GM12878 (cell line): Measurements from ENCODE around the gene IFNAR2. TPM values are rescaled to one million over a fixed set of nuclear protein-coding genes. Genes with fewer than 3 reads are reported as not detected.

Experiments
- ATAC-seq: fragments of 200-7000 bp; cut with Tn5 transposase; 3 replicates; pipeline ENCODE4 v1.9.1; 2020; ENCODE audit warnings: mild to moderate bottlenecking, moderate library complexity
- BruUV-seq: library from RNA; stranded (reverse); fragments of 400-500 nt; replicated peaks from 2 replicates; lab custom pipeline; 2021; lab: Mats Ljungman, UMichigan
- CTCF ChIA-PET: fragments of 300-600 bp; sonication (Branson Sonifier 250); formaldehyde crosslinking; extraction: SDS; loops from one replicate; lab custom pipeline; 2021; ENCODE audit warnings: inconsistent platforms; lab: Yijun Ruan, JAX
- POLR2A ChIA-PET: fragments of 350-600 bp; formaldehyde crosslinking; extraction: SDS; loops from one replicate; lab custom pipeline; 2021; ENCODE audit warnings: inconsistent platforms; lab: Charles Lee
- RAD21 ChIA-PET: fragments of 300-600 bp; sonication (Branson Sonifier 250); formaldehyde crosslinking; loops from one replicate; lab custom pipeline; 2023; ENCODE audit warnings: antibody characterized with exemption; ENCODE audit not compliant: unreplicated experiment; lab: Charles Lee
- SMC1A ChIA-PET: fragments of 300-600 bp; sonication (Branson Sonifier 250); formaldehyde crosslinking; loops from one replicate; lab custom pipeline; 2023; ENCODE audit not compliant: unreplicated experiment, uncharacterized antibody; lab: Charles Lee
- DNase-seq: peaks from one replicate; pipeline ENCODE4 v3.0.0-alpha.2; 2011; ENCODE audit warnings: low read depth, low spot score
- FAIRE-seq: peaks from 3 replicates; lab custom pipeline; 2011; peaks lifted over from hg19 to GRCh38; lab: Jason Lieb, UNC
- H2AFZ ChIP-seq: 2 replicates; pipeline ENCODE4 v1.6.0; 2011; ENCODE audit warnings: low read depth, low read length, control low read depth; ENCODE audit not compliant: control insufficient read depth
- H3K27ac ChIP-seq: 2 replicates; pipeline ENCODE4 v1.5.1; 2011; ENCODE audit warnings: control low read depth; ENCODE audit not compliant: control insufficient read depth, insufficient read depth
- H3K27me3 ChIP-seq, 2 experiments: replicated peaks in 1 of 2; 2 replicates each; pipeline versions ENCODE4 v1.6.0 to v1.6.1; 2011; ENCODE audit warnings: low read length in 1 of 2; ENCODE audit not compliant: control insufficient read depth in 2 of 2, insufficient read depth in 2 of 2
- H3K36me3 ChIP-seq, 2 experiments: 2 replicates each; pipeline ENCODE4 v1.5.1; 2011; ENCODE audit warnings: low read length in 1 of 2; ENCODE audit not compliant: control insufficient read depth in 2 of 2, insufficient read depth in 2 of 2
- H3K4me1 ChIP-seq: 2 replicates; pipeline ENCODE4 v1.6.1; 2011; ENCODE audit warnings: mild to moderate bottlenecking, low read length, moderate library complexity, mixed read lengths; ENCODE audit not compliant: control insufficient read depth, insufficient read depth
- H3K4me2 ChIP-seq: 2 replicates; pipeline ENCODE4 v1.6.0; 2011; ENCODE audit warnings: control low read depth; ENCODE audit not compliant: control insufficient read depth, insufficient read depth
- H3K4me3 ChIP-seq: fragments of 200-600 bp; sonication (generic); 2 replicates; pipeline ENCODE4 v1.5.1; 2016
- H3K79me2 ChIP-seq: 2 replicates; pipeline ENCODE4 v1.6.0; 2011; ENCODE audit warnings: low read length; ENCODE audit not compliant: control insufficient read depth, insufficient read depth
- H3K9ac ChIP-seq: 2 replicates; pipeline ENCODE4 v1.8.0; 2011; ENCODE audit warnings: low read length, control low read depth, mixed read lengths; ENCODE audit not compliant: control insufficient read depth, insufficient read depth
- H3K9me3 ChIP-seq: replicated peaks from 3 replicates; pipeline ENCODE4 v1.5.1; 2011; ENCODE audit warnings: mild to moderate bottlenecking, low read length; ENCODE audit not compliant: control insufficient read depth, insufficient read depth
- H4K20me1 ChIP-seq: 2 replicates; pipeline ENCODE4 v1.6.0; 2011; ENCODE audit not compliant: control insufficient read depth, insufficient read depth
- BHLHE40 ChIP-seq, 2 experiments: fragments of 450-650 bp in 1 of 2; IDR thresholded peaks; 2 replicates each; pipeline ENCODE4 v1.6.1; 2011 to 2017; ENCODE audit warnings: low read depth in 2 of 2, borderline replicate concordance in 1 of 2, improper control_type of control experiment in 1 of 2, low read length in 1 of 2, mild to moderate bottlenecking in 1 of 2
- BRCA1 ChIP-seq: IDR thresholded peaks from 2 replicates; pipeline ENCODE4 v1.6.1; 2011; ENCODE audit warnings: low read depth, low read length, improper control_type of control experiment
- CHD2 ChIP-seq: IDR thresholded peaks from 2 replicates; pipeline ENCODE4 v1.6.1; 2011; ENCODE audit warnings: low read depth, low read length, improper control_type of control experiment, borderline replicate concordance
- EED ChIP-seq: sonication (generic); IDR thresholded peaks from 2 replicates; pipeline ENCODE4 v1.6.1; 2016; ENCODE audit warnings: antibody characterized with exemption, low read depth
- HCFC1 ChIP-seq: fragments of 150-350 bp; IDR thresholded peaks from 2 replicates; pipeline ENCODE4 v1.6.1; 2014; ENCODE audit warnings: low read length
- KAT2A ChIP-seq: conservative IDR thresholded peaks from 2 replicates; pipeline ENCODE4 v1.6.1; 2011; ENCODE audit warnings: low read depth, low read length; ENCODE audit not compliant: control insufficient read depth
- NFXL1 ChIP-seq: fragments of 450-650 bp; IDR thresholded peaks from 2 replicates; pipeline ENCODE4 v1.6.1; 2017; ENCODE audit warnings: antibody characterized with exemption, mild to moderate bottlenecking, borderline replicate concordance
- NR2F1 ChIP-seq: fragments of 450-650 bp; conservative IDR thresholded peaks from 2 replicates; pipeline ENCODE4 v1.6.1; 2017; ENCODE audit warnings: mild to moderate bottlenecking
- NRF1 ChIP-seq: conservative IDR thresholded peaks from 2 replicates; pipeline ENCODE4 v1.6.1; 2011; ENCODE audit warnings: mild to moderate bottlenecking, low read depth, low read length, improper control_type of control experiment
- SMAD1 ChIP-seq: fragments of 450-650 bp; IDR thresholded peaks from 2 replicates; pipeline ENCODE4 v1.6.1; 2018; ENCODE audit warnings: mild to moderate bottlenecking, low read depth; ENCODE audit not compliant: partially characterized antibody
- SREBF2 ChIP-seq: IDR thresholded peaks from 2 replicates; pipeline ENCODE4 v1.6.1; 2012; ENCODE audit warnings: mild to moderate bottlenecking, low read length
- TBL1XR1 ChIP-seq: IDR thresholded peaks from 2 replicates; pipeline ENCODE4 v1.6.1; 2012; ENCODE audit warnings: low read depth, low read length, improper control_type of control experiment
- ZNF207 ChIP-seq: fragments of 450-650 bp; IDR thresholded peaks from 2 replicates; pipeline ENCODE4 v1.6.1; 2014; ENCODE audit warnings: antibody characterized with exemption, mild to moderate bottlenecking, borderline replicate concordance
- ZZZ3 ChIP-seq: IDR thresholded peaks from 2 replicates; pipeline ENCODE4 v1.6.1; 2011; ENCODE audit warnings: low read depth; ENCODE audit not compliant: control insufficient read depth, insufficient read length
- WGBS: methylation state at CpG from one replicate; pipeline ENCODE4 v1.1.6; 2016; ENCODE audit warnings: low lambda C conversion rate; ENCODE audit not compliant: insufficient replicate concordance, insufficient coverage; ENCODE audit errors: missing lambda C conversion rate; 5-methylcytosine and 5-hydroxymethylcytosine counted together
- in situ Hi-C: fragments of 300-500 bp; cut with MboI; formaldehyde crosslinking; loops from 9 replicates; pipeline ENCODE4 v1.14.3; 2018; ENCODE audit warnings: mixed read lengths
- intact Hi-C: fragments of 100-400 bp; cut with micrococcal nuclease; formaldehyde crosslinking; loops from one replicate; pipeline ENCODE4 v1.14.2; 2022; ENCODE audit not compliant: unreplicated experiment
- polyA plus RNA-seq, 11 experiments: library from polyadenylated mRNA; depleted of rRNA in 4 of 11; unstranded in 6 of 11; stranded (reverse) in 5 of 11; fragments of >200 nt; fragmentation: Nextera tagmentation in 4 of 11; fragmentation: Illumina TruSeq in 1 of 11; extraction: Ambion mirVana in 4 of 11; extraction: Trizol in 1 of 11; gene quantifications; 1 replicate in 1 of 11; 2 replicates in 10 of 11; pipeline versions ENCODE4 v1.2.1 to v1.2.3, GENCODE V29; 2011 to 2016; ENCODE audit warnings: inconsistent platforms in 2 of 11, missing spikeins in 2 of 11, low read depth in 1 of 11
- total RNA-seq, 4 experiments: library from RNA; depleted of rRNA in 3 of 4; stranded (reverse); fragments of >200 nt in 3 of 4; fragmentation: Illumina TruSeq in 1 of 4; extraction: Trizol in 1 of 4; gene quantifications; 2 replicates each; pipeline versions ENCODE4 v1.2.1 to v1.2.3, GENCODE V29; 2013 to 2021
- TF ChIP-seq, protein P1 (sequence below): fragments of 450-650 bp; conservative IDR thresholded peaks from 2 replicates; pipeline ENCODE4 v1.6.1; 2017; ENCODE audit warnings: mild to moderate bottlenecking, moderate library complexity
- TF ChIP-seq, protein P2 (sequence below): fragments of 450-650 bp; IDR thresholded peaks from 2 replicates; pipeline ENCODE4 v1.6.1; 2018; ENCODE audit warnings: borderline replicate concordance, mild to moderate bottlenecking; ENCODE audit not compliant: partially characterized antibody
- TF ChIP-seq, protein P3 (sequence below): fragments of 450-650 bp; IDR thresholded peaks from 2 replicates; pipeline ENCODE4 v1.6.1; 2017; ENCODE audit warnings: antibody characterized with exemption, mild to moderate bottlenecking, moderate library complexity

Gene IFNAR2
- total and polyA plus RNA-seq, 10 of the 15 experiments (the other 5 are each of a cell fraction or from before 2014, with no cell fraction given), result 8.5 to 99.7 (median 58.1) TPM

DNA sequence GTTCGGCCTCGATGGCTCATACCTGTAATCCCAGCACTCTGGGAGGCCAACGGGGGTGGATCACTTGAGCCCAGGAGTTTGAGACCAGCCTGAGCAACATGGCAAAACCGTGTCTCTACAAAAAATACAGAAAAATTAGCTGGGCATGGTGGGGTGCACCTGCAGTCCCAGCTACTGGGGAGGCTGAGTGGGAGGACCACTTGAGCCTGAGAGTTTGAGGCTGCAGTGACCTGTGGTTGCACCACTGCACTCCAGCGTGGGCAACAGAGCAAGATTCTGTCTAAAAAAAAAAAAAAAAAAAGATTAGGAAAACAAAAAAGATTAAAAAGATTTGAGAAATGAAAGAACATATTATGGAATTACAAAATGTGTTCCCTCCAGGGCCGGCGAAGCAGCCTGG, 18.4 kb upstream of the IFNAR2 start:
- DNase-seq (no peak), ATAC-seq (no peak), FAIRE-seq (no peak)
- no peaks in the 10 kb centered on the region for H4K20me1 ChIP-seq
- in situ Hi-C loops (no loop called here), intact Hi-C loops (no loop called here)
- H2AFZ ChIP-seq, result no peak overlapping the region
- H3K4me3 ChIP-seq, result no peak overlapping the region
- no peaks in the 10 kb centered on the region for H3K36me3 ChIP-seq
- 88% methylated on average over 6 of the region's 7 CpGs for WGBS
- ChIA-PET SMC1A (interaction anchor here (0.6 to 1.4 kb wide), 3 partner anchors 13 to 28 kb away, joined by 3 to 4 read pairs (median 4); no protein-coding TSS in a partner anchor), POLR2A (no interaction called here), RAD21 (interaction anchor here (1.1 kb wide), 1 partner anchor 27 kb away, joined by 3 read pairs; no protein-coding TSS in a partner anchor), CTCF (interaction anchor here (1.0 kb wide), 1 partner anchor 194 kb away, joined by 3 read pairs; no protein-coding TSS in a partner anchor)
- no peaks in the 10 kb centered on the region for H3K79me2 ChIP-seq
- no peak overlapping the region for H3K27ac ChIP-seq
- BruUV-seq, result no TSS peak
- no peak overlapping the region for H3K9ac ChIP-seq
- peaks cover 14% of the 10 kb centered on the region; the same call in 2 of the 3 replicates for H3K9me3 ChIP-seq
- H3K4me1 ChIP-seq, result peaks cover 32% of the 10 kb centered on the region
- H3K4me2 ChIP-seq, result no peak overlapping the region
- no peaks in the 10 kb centered on the region for H3K27me3 ChIP-seq
- TF ChIP-seq, protein P1, sequence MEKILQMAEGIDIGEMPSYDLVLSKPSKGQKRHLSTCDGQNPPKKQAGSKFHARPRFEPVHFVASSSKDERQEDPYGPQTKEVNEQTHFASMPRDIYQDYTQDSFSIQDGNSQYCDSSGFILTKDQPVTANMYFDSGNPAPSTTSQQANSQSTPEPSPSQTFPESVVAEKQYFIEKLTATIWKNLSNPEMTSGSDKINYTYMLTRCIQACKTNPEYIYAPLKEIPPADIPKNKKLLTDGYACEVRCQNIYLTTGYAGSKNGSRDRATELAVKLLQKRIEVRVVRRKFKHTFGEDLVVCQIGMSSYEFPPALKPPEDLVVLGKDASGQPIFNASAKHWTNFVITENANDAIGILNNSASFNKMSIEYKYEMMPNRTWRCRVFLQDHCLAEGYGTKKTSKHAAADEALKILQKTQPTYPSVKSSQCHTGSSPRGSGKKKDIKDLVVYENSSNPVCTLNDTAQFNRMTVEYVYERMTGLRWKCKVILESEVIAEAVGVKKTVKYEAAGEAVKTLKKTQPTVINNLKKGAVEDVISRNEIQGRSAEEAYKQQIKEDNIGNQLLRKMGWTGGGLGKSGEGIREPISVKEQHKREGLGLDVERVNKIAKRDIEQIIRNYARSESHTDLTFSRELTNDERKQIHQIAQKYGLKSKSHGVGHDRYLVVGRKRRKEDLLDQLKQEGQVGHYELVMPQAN, result no peak
- TF ChIP-seq, protein P2, sequence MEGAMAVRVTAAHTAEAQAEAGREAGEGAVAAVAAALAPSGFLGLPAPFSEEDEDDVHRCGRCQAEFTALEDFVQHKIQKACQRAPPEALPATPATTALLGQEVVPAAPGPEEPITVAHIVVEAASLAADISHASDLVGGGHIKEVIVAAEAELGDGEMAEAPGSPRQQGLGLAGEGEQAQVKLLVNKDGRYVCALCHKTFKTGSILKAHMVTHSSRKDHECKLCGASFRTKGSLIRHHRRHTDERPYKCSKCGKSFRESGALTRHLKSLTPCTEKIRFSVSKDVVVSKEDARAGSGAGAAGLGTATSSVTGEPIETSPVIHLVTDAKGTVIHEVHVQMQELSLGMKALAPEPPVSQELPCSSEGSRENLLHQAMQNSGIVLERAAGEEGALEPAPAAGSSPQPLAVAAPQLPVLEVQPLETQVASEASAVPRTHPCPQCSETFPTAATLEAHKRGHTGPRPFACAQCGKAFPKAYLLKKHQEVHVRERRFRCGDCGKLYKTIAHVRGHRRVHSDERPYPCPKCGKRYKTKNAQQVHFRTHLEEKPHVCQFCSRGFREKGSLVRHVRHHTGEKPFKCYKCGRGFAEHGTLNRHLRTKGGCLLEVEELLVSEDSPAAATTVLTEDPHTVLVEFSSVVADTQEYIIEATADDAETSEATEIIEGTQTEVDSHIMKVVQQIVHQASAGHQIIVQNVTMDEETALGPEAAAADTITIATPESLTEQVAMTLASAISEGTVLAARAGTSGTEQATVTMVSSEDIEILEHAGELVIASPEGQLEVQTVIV, result no peak
- TF ChIP-seq HCFC1 (no peak), KAT2A (no peak), NFXL1 (no peak), BHLHE40 (IDR thresholded peaks at IDR 0.05; ENCODE audit: borderline replicate concordance in 1 of 2, low read depth in 2 of 2, low read length in 1 of 2) (no peak), ZZZ3 (no peak), ZNF207 (no peak), NRF1 (no peak), SREBF2 (no peak), TBL1XR1 (no peak), BRCA1 (no peak), NR2F1 (no peak), SMAD1 (no peak), EED (no peak), CHD2 (no peak)
- TF ChIP-seq, protein P3, sequence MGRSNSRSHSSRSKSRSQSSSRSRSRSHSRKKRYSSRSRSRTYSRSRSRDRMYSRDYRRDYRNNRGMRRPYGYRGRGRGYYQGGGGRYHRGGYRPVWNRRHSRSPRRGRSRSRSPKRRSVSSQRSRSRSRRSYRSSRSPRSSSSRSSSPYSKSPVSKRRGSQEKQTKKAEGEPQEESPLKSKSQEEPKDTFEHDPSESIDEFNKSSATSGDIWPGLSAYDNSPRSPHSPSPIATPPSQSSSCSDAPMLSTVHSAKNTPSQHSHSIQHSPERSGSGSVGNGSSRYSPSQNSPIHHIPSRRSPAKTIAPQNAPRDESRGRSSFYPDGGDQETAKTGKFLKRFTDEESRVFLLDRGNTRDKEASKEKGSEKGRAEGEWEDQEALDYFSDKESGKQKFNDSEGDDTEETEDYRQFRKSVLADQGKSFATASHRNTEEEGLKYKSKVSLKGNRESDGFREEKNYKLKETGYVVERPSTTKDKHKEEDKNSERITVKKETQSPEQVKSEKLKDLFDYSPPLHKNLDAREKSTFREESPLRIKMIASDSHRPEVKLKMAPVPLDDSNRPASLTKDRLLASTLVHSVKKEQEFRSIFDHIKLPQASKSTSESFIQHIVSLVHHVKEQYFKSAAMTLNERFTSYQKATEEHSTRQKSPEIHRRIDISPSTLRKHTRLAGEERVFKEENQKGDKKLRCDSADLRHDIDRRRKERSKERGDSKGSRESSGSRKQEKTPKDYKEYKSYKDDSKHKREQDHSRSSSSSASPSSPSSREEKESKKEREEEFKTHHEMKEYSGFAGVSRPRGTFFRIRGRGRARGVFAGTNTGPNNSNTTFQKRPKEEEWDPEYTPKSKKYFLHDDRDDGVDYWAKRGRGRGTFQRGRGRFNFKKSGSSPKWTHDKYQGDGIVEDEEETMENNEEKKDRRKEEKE, result no peak
